Measurements from ENCODE around the gene SP2. TPM values are rescaled to one million over a fixed set of nuclear protein-coding genes. Genes with fewer than 3 reads are reported as not detected.

The SP2 gene
- total RNA-seq, 1 experiment from 2014 or later = 3.9 TPM

- peak; percentile 97 for ATAC-seq
- ChIA-PET CTCF (interaction anchor here (0.5 to 1.7 kb wide), 7 partner anchors 10 to 167 kb away, joined by 3 to 16 read pairs (median 6); partner anchors contain the start of genes PNPO and SCRN2), POLR2A (ENCODE audit: unreplicated experiment) (interaction anchor here (0.6 kb wide), 1 partner anchor 96 kb away, joined by 9 read pairs; no protein-coding TSS in a partner anchor)
- no peaks in the 10 kb centered on the region for H3K9me3 ChIP-seq (ENCODE audit: low read length)
- peak within 1 kb of the TSS; percentile 98 for H3K4me2 ChIP-seq (ENCODE audit: low read length)
- H3F3A ChIP-seq (ENCODE audit: low read length, unreplicated experiment) = no peaks in the 10 kb centered on the region
- peak within 1 kb of the TSS; percentile 95 for H2AFZ ChIP-seq (ENCODE audit: low read length)
- H3K79me2 ChIP-seq (ENCODE audit: low read length) = peaks cover 22% of the 10 kb centered on the region
- peak within 1 kb of the TSS; percentile 88 for H3K4me3 ChIP-seq (ENCODE audit: low read length)
- intact Hi-C loops (cut with micrococcal nuclease) = loop anchor here (2.0 kb wide), 1 partner anchor 14 kb away; no protein-coding TSS in a partner anchor
- H3K27me3 ChIP-seq (ENCODE audit: low read length) = peaks cover 13% of the 10 kb centered on the region
- H3K36me3 ChIP-seq (ENCODE audit: low read depth, low read length) = no peaks in the 10 kb centered on the region
- peak; percentile 93 for DNase-seq
- H3K9ac ChIP-seq (ENCODE audit: low read length) = peak within 1 kb of the TSS; percentile 72
- H3K4me1 ChIP-seq (ENCODE audit: insufficient read depth, low read length) = peaks cover 16% of the 10 kb centered on the region
- H3K27ac ChIP-seq (ENCODE audit: low read length) = no peak within 1 kb of the TSS
- TSS peak; percentile 48 for BruUV-seq (replicated peaks)
- no peaks in the 10 kb centered on the region for H4K20me1 ChIP-seq (ENCODE audit: low read length)
- no peaks in the 10 kb centered on the region for H3K9me2 ChIP-seq (replicated peaks; ENCODE audit: low read length)
- TF ChIP-seq CTCF (conservative IDR thresholded peaks at IDR 0.05; ENCODE audit: low read depth, low read length) (peak; percentile 38; the same call in 1 of the 2 replicates), EZH2 (IDR thresholded peaks at IDR 0.05; ENCODE audit: low read length, unreplicated experiment) (no peak), EZH2phosphoT487 (IDR thresholded peaks at IDR 0.05; ENCODE audit: borderline replicate concordance, low read length) (peak; percentile 94)
Measured at GRCh38 chr17:47850692-47851573, 45.1 kb upstream of the SP2 start, which contains the start of gene SP6. SP6 (minus strand) TSS chr17:47851163; CDS start chr17:47848429, 2,734 bp downstream.

- peaks cover 13% of the 10 kb centered on the region for H3K27me3 ChIP-seq (ENCODE audit: low read length)
- H3K36me3 ChIP-seq (ENCODE audit: low read depth, low read length) = no peaks in the 10 kb centered on the region
- CTCF ChIA-PET = interaction anchor here (1.7 kb wide), 1 partner anchor 38 kb away, joined by 16 read pairs; no protein-coding TSS in a partner anchor
- no peaks in the 10 kb centered on the region for H3F3A ChIP-seq (ENCODE audit: low read length, unreplicated experiment)
- H2AFZ ChIP-seq (ENCODE audit: low read length) = no peak overlapping the region
- H3K79me2 ChIP-seq (ENCODE audit: low read length) = peaks cover 22% of the 10 kb centered on the region
- no peak overlapping the region for H3K4me3 ChIP-seq (ENCODE audit: low read length)
- BruUV-seq (replicated peaks) = no TSS peak
- DNase-seq (no peak), ATAC-seq (no peak)
- no peak for TF ChIP-seq EZH2 (IDR thresholded peaks at IDR 0.05; ENCODE audit: low read length, unreplicated experiment)
- TF ChIP-seq CTCF (conservative IDR thresholded peaks at IDR 0.05; ENCODE audit: low read depth, low read length) = no peak
- no peak for TF ChIP-seq EZH2phosphoT487 (IDR thresholded peaks at IDR 0.05; ENCODE audit: borderline replicate concordance, low read length)
- no peak overlapping the region for H3K4me2 ChIP-seq (ENCODE audit: low read length)
- H3K9ac ChIP-seq (ENCODE audit: low read length) = no peak overlapping the region
- POLR2A ChIA-PET (ENCODE audit: unreplicated experiment) = no interaction called here
- no peak overlapping the region for H3K27ac ChIP-seq (ENCODE audit: low read length)
- peaks cover 16% of the 10 kb centered on the region for H3K4me1 ChIP-seq (ENCODE audit: insufficient read depth, low read length)
- H3K9me2 ChIP-seq (replicated peaks; ENCODE audit: low read length) = no peaks in the 10 kb centered on the region
- H4K20me1 ChIP-seq (ENCODE audit: low read length) = no peaks in the 10 kb centered on the region
- intact Hi-C loops (cut with micrococcal nuclease) = loop anchor here (2.0 kb wide), 1 partner anchor 13 kb away; no protein-coding TSS in a partner anchor
- H3K9me3 ChIP-seq (ENCODE audit: low read length) = no peaks in the 10 kb centered on the region
Measured at GRCh38 chr17:47851764-47852112, 44.3 kb upstream of the SP2 start.
